Measurements from ENCODE around the gene PLTP. TPM values are rescaled to one million over a fixed set of nuclear protein-coding genes. Genes with fewer than 3 reads are reported as not detected.

PLTP gene
- total and polyA plus RNA-seq, 2 of the 13 experiments (the other 11 are each of a cell fraction or from before 2014, with no cell fraction given), result 16.9 to 28.6 TPM

DNA sequence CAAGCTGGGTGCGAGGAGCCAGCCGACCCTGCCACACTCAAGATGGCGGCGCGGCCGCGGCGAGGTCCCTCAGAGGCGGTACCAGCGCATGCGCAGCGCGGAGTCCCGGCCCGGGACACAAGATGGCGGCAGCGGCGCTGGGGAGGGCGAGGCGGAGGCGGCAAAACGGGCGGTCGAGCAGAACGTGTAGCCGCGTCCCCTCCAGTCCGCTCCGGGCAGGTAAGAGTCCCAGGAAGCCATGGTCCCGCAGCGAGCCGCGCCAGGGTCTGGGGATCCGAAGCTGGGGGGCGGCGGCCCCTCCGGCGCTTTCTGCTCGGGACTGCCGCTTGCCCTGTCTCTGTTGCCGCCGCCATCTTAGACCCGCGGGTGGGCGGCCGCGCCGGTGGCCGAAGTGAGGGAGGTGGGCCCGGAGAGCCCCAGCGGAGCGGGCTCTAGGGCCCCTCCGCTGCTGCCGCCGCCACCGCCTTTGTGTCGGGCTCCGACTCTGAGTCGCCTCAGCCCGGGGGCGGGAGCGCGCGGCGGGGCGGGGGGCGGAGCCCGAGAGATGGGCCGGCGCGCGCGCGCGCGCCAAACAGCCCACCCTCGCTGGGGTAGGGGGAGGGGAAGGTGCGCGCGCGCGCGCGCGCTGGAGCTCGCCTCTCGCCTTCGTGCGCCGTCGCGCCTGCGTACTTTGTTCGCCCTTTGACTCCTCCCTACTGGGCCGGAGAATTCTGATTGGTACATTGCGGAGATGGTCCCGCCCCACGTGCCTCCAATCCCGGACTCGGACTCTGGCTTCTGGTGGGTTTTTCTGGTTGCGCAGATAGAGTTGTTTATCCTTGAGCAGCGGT lies 22.8 kb upstream of the PLTP start, which contains the start of gene PCIF1 (continued):
- TF ChIP-seq, protein P1, sequence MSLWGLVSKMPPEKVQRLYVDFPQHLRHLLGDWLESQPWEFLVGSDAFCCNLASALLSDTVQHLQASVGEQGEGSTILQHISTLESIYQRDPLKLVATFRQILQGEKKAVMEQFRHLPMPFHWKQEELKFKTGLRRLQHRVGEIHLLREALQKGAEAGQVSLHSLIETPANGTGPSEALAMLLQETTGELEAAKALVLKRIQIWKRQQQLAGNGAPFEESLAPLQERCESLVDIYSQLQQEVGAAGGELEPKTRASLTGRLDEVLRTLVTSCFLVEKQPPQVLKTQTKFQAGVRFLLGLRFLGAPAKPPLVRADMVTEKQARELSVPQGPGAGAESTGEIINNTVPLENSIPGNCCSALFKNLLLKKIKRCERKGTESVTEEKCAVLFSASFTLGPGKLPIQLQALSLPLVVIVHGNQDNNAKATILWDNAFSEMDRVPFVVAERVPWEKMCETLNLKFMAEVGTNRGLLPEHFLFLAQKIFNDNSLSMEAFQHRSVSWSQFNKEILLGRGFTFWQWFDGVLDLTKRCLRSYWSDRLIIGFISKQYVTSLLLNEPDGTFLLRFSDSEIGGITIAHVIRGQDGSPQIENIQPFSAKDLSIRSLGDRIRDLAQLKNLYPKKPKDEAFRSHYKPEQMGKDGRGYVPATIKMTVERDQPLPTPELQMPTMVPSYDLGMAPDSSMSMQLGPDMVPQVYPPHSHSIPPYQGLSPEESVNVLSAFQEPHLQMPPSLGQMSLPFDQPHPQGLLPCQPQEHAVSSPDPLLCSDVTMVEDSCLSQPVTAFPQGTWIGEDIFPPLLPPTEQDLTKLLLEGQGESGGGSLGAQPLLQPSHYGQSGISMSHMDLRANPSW (CRISPR knock-in tag; IDR thresholded peaks at IDR 0.05; ENCODE audit: borderline replicate concordance), result no peak; the same call in 1 of the 2 replicates
- TF ChIP-seq, protein P2, sequence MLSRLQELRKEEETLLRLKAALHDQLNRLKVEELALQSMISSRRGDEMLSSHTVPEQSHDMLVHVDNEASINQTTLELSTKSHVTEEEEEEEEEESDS (CRISPR knock-in tag; IDR thresholded peaks at IDR 0.05; ENCODE audit: borderline replicate concordance), result no peak; the same call in 1 of the 2 replicates
- TF ChIP-seq ELF4 (CRISPR knock-in tag; IDR thresholded peaks at IDR 0.05; ENCODE audit: borderline replicate concordance) (peak; percentile 93), ARNT (IDR thresholded peaks at IDR 0.05) (no peak), ZC3H4 (CRISPR knock-in tag; IDR thresholded peaks at IDR 0.05; ENCODE audit: borderline replicate concordance) (peak; percentile 88), GATA4 (IDR thresholded peaks at IDR 0.05; ENCODE audit: borderline replicate concordance, low read depth) (no peak; the same call in none of the 2 replicates), GFI1 (CRISPR knock-in tag; IDR thresholded peaks at IDR 0.05; ENCODE audit: borderline replicate concordance) (no peak; the same call in 1 of the 2 replicates), IKZF4 (CRISPR knock-in tag; IDR thresholded peaks at IDR 0.05; ENCODE audit: borderline replicate concordance, low read depth, not compliant biosample characterization) (no peak), TOE1 (CRISPR knock-in tag; IDR thresholded peaks at IDR 0.05) (peak; percentile 82; the same call in 1 of the 2 replicates), NRL (CRISPR knock-in tag; IDR thresholded peaks at IDR 0.05; ENCODE audit: borderline replicate concordance) (peak; percentile 99), REPIN1 (CRISPR knock-in tag; IDR thresholded peaks at IDR 0.05; ENCODE audit: borderline replicate concordance, low read depth) (peak; percentile 77; the same call in 1 of the 2 replicates)
- TF ChIP-seq, protein P3, sequence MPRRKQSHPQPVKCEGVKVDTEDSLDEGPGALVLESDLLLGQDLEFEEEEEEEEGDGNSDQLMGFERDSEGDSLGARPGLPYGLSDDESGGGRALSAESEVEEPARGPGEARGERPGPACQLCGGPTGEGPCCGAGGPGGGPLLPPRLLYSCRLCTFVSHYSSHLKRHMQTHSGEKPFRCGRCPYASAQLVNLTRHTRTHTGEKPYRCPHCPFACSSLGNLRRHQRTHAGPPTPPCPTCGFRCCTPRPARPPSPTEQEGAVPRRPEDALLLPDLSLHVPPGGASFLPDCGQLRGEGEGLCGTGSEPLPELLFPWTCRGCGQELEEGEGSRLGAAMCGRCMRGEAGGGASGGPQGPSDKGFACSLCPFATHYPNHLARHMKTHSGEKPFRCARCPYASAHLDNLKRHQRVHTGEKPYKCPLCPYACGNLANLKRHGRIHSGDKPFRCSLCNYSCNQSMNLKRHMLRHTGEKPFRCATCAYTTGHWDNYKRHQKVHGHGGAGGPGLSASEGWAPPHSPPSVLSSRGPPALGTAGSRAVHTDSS (CRISPR knock-in tag; conservative IDR thresholded peaks at IDR 0.05), result no peak; the same call in 1 of the 2 replicates
- TF ChIP-seq, protein P4, sequence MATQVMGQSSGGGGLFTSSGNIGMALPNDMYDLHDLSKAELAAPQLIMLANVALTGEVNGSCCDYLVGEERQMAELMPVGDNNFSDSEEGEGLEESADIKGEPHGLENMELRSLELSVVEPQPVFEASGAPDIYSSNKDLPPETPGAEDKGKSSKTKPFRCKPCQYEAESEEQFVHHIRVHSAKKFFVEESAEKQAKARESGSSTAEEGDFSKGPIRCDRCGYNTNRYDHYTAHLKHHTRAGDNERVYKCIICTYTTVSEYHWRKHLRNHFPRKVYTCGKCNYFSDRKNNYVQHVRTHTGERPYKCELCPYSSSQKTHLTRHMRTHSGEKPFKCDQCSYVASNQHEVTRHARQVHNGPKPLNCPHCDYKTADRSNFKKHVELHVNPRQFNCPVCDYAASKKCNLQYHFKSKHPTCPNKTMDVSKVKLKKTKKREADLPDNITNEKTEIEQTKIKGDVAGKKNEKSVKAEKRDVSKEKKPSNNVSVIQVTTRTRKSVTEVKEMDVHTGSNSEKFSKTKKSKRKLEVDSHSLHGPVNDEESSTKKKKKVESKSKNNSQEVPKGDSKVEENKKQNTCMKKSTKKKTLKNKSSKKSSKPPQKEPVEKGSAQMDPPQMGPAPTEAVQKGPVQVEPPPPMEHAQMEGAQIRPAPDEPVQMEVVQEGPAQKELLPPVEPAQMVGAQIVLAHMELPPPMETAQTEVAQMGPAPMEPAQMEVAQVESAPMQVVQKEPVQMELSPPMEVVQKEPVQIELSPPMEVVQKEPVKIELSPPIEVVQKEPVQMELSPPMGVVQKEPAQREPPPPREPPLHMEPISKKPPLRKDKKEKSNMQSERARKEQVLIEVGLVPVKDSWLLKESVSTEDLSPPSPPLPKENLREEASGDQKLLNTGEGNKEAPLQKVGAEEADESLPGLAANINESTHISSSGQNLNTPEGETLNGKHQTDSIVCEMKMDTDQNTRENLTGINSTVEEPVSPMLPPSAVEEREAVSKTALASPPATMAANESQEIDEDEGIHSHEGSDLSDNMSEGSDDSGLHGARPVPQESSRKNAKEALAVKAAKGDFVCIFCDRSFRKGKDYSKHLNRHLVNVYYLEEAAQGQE (IDR thresholded peaks at IDR 0.05; ENCODE audit: borderline replicate concordance in 1 of 2, low read depth in 1 of 2, low read length in 2 of 2), result peak in 1 of 2 experiments; percentile 81; a peak in 3 of 4 replicates
- TF ChIP-seq, protein P5, sequence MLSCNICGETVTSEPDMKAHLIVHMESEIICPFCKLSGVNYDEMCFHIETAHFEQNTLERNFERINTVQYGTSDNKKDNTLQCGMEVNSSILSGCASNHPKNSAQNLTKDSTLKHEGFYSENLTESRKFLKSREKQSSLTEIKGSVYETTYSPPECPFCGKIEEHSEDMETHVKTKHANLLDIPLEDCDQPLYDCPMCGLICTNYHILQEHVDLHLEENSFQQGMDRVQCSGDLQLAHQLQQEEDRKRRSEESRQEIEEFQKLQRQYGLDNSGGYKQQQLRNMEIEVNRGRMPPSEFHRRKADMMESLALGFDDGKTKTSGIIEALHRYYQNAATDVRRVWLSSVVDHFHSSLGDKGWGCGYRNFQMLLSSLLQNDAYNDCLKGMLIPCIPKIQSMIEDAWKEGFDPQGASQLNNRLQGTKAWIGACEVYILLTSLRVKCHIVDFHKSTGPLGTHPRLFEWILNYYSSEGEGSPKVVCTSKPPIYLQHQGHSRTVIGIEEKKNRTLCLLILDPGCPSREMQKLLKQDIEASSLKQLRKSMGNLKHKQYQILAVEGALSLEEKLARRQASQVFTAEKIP (CRISPR knock-in tag; IDR thresholded peaks at IDR 0.05; ENCODE audit: borderline replicate concordance), result no peak
- TF ChIP-seq, protein P6, sequence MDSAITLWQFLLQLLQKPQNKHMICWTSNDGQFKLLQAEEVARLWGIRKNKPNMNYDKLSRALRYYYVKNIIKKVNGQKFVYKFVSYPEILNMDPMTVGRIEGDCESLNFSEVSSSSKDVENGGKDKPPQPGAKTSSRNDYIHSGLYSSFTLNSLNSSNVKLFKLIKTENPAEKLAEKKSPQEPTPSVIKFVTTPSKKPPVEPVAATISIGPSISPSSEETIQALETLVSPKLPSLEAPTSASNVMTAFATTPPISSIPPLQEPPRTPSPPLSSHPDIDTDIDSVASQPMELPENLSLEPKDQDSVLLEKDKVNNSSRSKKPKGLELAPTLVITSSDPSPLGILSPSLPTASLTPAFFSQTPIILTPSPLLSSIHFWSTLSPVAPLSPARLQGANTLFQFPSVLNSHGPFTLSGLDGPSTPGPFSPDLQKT (CRISPR knock-in tag; IDR thresholded peaks at IDR 0.05; ENCODE audit: borderline replicate concordance), result peak; percentile 66; the same call in 1 of the 2 replicates

Measured in HepG2 (cell line).